ENCODE results near the gene EHBP1L1.
A peak's percentile ranks its signal among the peaks of the same experiment; 100 is the strongest.

EHBP1L1 gene

GRCh38 chr11:65546217-65546958 lies 29.5 kb upstream of the EHBP1L1 start:
- DNase-seq (ENCODE audit: low read depth, low spot score): peak; percentile 72

GRCh38 chr11:65547446-65548125 lies 28.3 kb upstream of the EHBP1L1 start:
- DNase-seq (ENCODE audit: low read depth, low spot score): no peak

- DNase-seq (ENCODE audit: low read depth, low spot score): no peak
Measured at GRCh38 chr11:65548395-65548794, 27.5 kb upstream of the EHBP1L1 start.

- no peak for DNase-seq (ENCODE audit: low read depth, low spot score)
Measured at GRCh38 chr11:65549096-65549495, 26.8 kb upstream of the EHBP1L1 start.

GRCh38 chr11:65551572-65552387 lies 24.1 kb upstream of the EHBP1L1 start:
- DNase-seq (ENCODE audit: low read depth, low spot score): peak; percentile 49

- DNase-seq (ENCODE audit: low read depth, low spot score): no peak
Measured at GRCh38 chr11:65552388-65552951, 23.4 kb upstream of the EHBP1L1 start.

GRCh38 chr11:65553301-65554001 lies 22.4 kb upstream of the EHBP1L1 start:
- no peak for DNase-seq (ENCODE audit: low read depth, low spot score)

- DNase-seq (ENCODE audit: low read depth, low spot score): no peak
Measured at GRCh38 chr11:65554057-65554818, 21.6 kb upstream of the EHBP1L1 start.

GRCh38 chr11:65554842-65555430 lies 20.9 kb upstream of the EHBP1L1 start:
- DNase-seq (ENCODE audit: low read depth, low spot score): no peak

- DNase-seq (ENCODE audit: low read depth, low spot score): peak; percentile 94
Measured at GRCh38 chr11:65555693-65556231, 20.1 kb upstream of the EHBP1L1 start.

- DNase-seq (ENCODE audit: low read depth, low spot score): peak; percentile 20
Measured at GRCh38 chr11:65556470-65557279, 19.2 kb upstream of the EHBP1L1 start.

GRCh38 chr11:65557280-65558001 lies 18.4 kb upstream of the EHBP1L1 start:
- peak; percentile 46 for DNase-seq (ENCODE audit: low read depth, low spot score)

- DNase-seq (ENCODE audit: low read depth, low spot score): peak; percentile 96
Measured at GRCh38 chr11:65558002-65558929, 17.6 kb upstream of the EHBP1L1 start, which contains the start of gene LTBP3. LTBP3 (minus strand) TSS chr11:65558359; CDS start chr11:65557959, 400 bp downstream.

- peak; percentile 93 for DNase-seq (ENCODE audit: low read depth, low spot score)
Measured at GRCh38 chr11:65558930-65559509, 16.8 kb upstream of the EHBP1L1 start.

GRCh38 chr11:65559535-65559934 lies 16.3 kb upstream of the EHBP1L1 start:
- DNase-seq (ENCODE audit: low read depth, low spot score): peak; percentile 58

GRCh38 chr11:65559951-65560537 lies 15.8 kb upstream of the EHBP1L1 start:
- peak; percentile 68 for DNase-seq (ENCODE audit: low read depth, low spot score)

All from astrocyte of the hippocampus (primary cell).